ENCODE data around the gene TEX13B.

The TEX13B gene

DNA sequence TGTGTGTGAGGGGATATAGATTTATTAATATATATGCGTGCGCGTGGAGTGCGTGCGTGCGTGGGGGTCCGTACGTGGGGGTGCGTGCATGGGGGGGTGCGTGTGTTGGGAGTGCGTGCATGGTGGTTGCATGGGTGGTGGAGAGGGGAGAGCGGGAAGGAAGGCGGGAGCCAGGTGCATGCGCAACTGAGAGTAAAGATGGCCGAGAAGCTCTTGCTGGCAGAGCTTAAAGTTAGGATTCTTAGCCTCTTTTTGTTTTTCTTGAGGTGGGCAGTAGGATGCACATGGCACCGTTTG lies 45.8 kb downstream of the TEX13B start:
- DNase-seq (ENCODE audit: low read depth in 2 of 2): no peak

DNA sequence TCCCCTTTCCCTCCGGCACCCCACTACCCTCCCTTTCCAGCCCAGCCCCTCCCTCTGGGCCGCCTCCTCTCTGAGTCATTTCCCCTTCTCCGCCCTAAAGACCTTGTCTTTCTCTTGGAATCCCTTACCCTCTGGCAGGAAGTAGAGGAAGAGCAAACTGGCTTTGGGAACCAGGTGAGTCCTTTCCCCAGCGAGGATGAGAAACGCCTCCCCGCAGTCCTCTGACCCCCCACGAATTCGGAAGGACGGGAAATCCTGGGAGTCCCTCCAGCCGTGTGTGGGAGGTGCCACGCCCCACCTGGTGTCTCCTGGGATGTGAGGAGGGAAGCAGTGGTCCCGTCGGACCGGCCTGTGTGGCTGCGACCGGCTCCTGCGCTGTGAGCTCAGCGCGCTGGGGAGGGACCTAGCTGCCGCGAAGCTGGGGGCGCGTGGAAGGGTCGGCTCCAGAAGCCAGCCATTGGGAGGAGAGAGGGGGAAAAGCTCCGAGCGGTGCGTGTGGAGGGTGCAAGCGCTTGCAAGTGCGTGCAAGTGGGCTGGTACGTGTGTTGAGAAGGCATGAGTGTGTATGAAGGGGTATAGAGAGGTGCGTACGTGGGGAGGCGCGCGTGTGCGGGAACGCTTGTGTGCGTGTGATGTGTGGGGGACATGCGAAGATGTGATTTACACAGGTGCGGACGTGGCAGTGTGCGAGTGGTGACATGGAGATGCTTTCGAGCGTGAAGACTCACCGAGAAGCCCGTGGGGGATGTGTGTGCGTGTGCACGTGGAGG lies 46.3 kb downstream of the TEX13B start:
- no peak for DNase-seq (ENCODE audit: low read depth in 2 of 2)

DNA sequence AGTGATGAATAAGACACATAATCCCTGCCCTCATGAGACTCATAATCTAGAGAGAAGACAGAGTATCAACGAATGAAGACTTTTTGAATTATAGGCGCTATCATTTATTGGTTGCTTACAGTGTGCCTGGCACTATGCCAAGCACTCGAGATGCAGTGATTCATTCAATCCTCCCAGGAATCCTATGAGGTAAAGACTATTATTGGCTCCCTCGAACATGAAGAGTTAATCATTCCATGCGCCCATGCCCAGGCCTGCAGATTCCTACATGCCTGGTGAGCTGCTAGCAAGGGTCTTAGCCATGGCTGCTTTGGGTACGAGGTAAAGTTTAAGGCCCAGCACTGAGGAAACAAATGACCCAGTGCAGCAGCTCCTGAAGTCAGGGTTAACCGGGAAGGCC lies 47.0 kb downstream of the TEX13B start:
- DNase-seq (ENCODE audit: low read depth in 2 of 2): no peak

DNA sequence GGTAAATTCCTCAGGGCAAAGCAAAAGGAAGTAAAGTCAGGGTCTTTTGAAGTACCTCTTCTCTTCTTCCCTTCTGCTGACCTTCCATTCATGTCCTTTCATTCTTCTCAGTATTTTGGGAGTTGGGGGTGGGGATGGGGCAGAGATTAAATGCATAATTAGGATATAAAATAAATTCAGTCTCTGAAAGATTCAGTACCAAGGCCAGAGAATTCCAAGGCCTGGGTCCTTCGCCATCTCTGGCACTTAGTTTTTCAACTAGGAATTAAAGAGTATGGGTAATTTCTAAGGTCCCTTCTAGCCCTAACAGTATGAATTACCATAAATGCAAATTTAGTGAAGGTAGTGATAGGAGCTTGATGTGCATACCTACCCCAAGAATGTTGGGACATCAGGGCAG lies 47.9 kb downstream of the TEX13B start:
- DNase-seq (ENCODE audit: low read depth in 2 of 2): no peak
